HG03039 (cell line): ENCODE measurements around the gene MSI2.

Source experiments
- ATAC-seq: cut with Tn5 transposase; IDR thresholded peaks from one replicate; pipeline ENCODE4 v1.9.1; 2021; ENCODE audit warnings: mild to moderate bottlenecking, moderate library complexity; ENCODE audit not compliant: unreplicated experiment

The MSI2 gene

GRCh38 chr17:57313097-57313835 lies 56.9 kb downstream of the MSI2 start:
- no peak for ATAC-seq

- ATAC-seq: no peak
Measured at GRCh38 chr17:57315061-57316015, 59.0 kb downstream of the MSI2 start.

GRCh38 chr17:57316361-57316760 lies 60.0 kb downstream of the MSI2 start:
- no peak for ATAC-seq

- no peak for ATAC-seq
Measured at GRCh38 chr17:57317079-57317478, 60.8 kb downstream of the MSI2 start.

GRCh38 chr17:57318913-57319312 lies 62.6 kb downstream of the MSI2 start:
- ATAC-seq: no peak

GRCh38 chr17:57319806-57320205 lies 63.5 kb downstream of the MSI2 start:
- no peak for ATAC-seq

- ATAC-seq: no peak
Measured at GRCh38 chr17:57323391-57323790, 67.1 kb downstream of the MSI2 start.

- ATAC-seq: no peak
Measured at GRCh38 chr17:57324060-57324459, 67.7 kb downstream of the MSI2 start.

- no peak for ATAC-seq
Measured at GRCh38 chr17:57324631-57325030, 68.3 kb downstream of the MSI2 start.

GRCh38 chr17:57326336-57326735 lies 70.0 kb downstream of the MSI2 start:
- no peak for ATAC-seq

GRCh38 chr17:57326764-57327163 lies 70.4 kb downstream of the MSI2 start:
- no peak for ATAC-seq

GRCh38 chr17:57327176-57327970 lies 71.0 kb downstream of the MSI2 start:
- ATAC-seq: no peak

- ATAC-seq: no peak
Measured at GRCh38 chr17:57328109-57328882, 72.0 kb downstream of the MSI2 start.

GRCh38 chr17:57329380-57330214 lies 73.3 kb downstream of the MSI2 start:
- no peak for ATAC-seq

GRCh38 chr17:57330587-57330986 lies 74.3 kb downstream of the MSI2 start:
- no peak for ATAC-seq

- ATAC-seq: no peak
Measured at GRCh38 chr17:57331423-57331822, 75.1 kb downstream of the MSI2 start.

GRCh38 chr17:57332501-57332900 lies 76.2 kb downstream of the MSI2 start:
- ATAC-seq: no peak

- ATAC-seq: no peak
Measured at GRCh38 chr17:57335195-57335792, 79.0 kb downstream of the MSI2 start.

- ATAC-seq: no peak
Measured at GRCh38 chr17:57337390-57337789, 81.1 kb downstream of the MSI2 start.
